Esophagus (tissue), 2 donors: ENCODE measurements around the gene CPLX3. TPM values are rescaled to one million over a fixed set of nuclear protein-coding genes. Genes with fewer than 3 reads are reported as not detected.

ENCODE experiments used
- H3K27ac ChIP-seq, 2 donors: one replicate each; pipeline ENCODE4 v1.5.1; 2013; ENCODE audit warnings: low read depth in 2 of 2, mild to moderate bottlenecking in 2 of 2, inconsistent platforms in 1 of 2, low read length in 1 of 2, moderate library complexity in 1 of 2
- H3K27me3 ChIP-seq, 2 donors: one replicate each; pipeline ENCODE4 v1.6.1; 2013; ENCODE audit warnings: low read length in 2 of 2, control low read depth in 1 of 2, mild to moderate bottlenecking in 1 of 2; ENCODE audit not compliant: insufficient read depth in 2 of 2, control insufficient read depth in 1 of 2
- H3K36me3 ChIP-seq, 2 donors: one replicate each; pipeline ENCODE4 v1.6.1; 2013; ENCODE audit warnings: low read length in 1 of 2; ENCODE audit not compliant: control insufficient read depth in 2 of 2, insufficient read depth in 2 of 2
- H3K4me1 ChIP-seq, 2 donors: one replicate each; pipeline ENCODE4 v1.6.1; 2013; ENCODE audit warnings: low read length in 1 of 2; ENCODE audit not compliant: control insufficient read depth in 2 of 2, insufficient read depth in 2 of 2
- H3K4me3 ChIP-seq, 2 donors: one replicate each; pipeline ENCODE4 v1.5.1; 2013; ENCODE audit warnings: low read length in 2 of 2, mild to moderate bottlenecking in 2 of 2, low read depth in 1 of 2, moderate library complexity in 1 of 2
- H3K9me3 ChIP-seq, 2 donors: one replicate each; pipeline ENCODE4 v1.6.1; 2013; ENCODE audit warnings: mild to moderate bottlenecking in 2 of 2, low read depth in 1 of 2, low read length in 1 of 2, moderate library complexity in 1 of 2; ENCODE audit not compliant: control insufficient read depth in 2 of 2, insufficient read depth in 1 of 2
- WGBS, 2 donors: extraction: QIAGEN DNeasy Blood & Tissue Kit; methylation state at CpG; one replicate each; pipeline ENCODE4 v1.1.7; 2013; 5-methylcytosine and 5-hydroxymethylcytosine counted together
- polyA plus RNA-seq, 2 donors: library from polyadenylated mRNA; stranded (reverse); fragments of 200-250 nt; gene quantifications; one replicate each; pipeline ENCODE4 v1.2.3, GENCODE V29; 2013
- donor health status: healthy with polysubstance abuse.
- donor health status: Bipolar disorder and iron deficiency.

The CPLX3 gene
- polyA plus RNA-seq, 2 donors, result 0.48 to 1.2 TPM

DNA sequence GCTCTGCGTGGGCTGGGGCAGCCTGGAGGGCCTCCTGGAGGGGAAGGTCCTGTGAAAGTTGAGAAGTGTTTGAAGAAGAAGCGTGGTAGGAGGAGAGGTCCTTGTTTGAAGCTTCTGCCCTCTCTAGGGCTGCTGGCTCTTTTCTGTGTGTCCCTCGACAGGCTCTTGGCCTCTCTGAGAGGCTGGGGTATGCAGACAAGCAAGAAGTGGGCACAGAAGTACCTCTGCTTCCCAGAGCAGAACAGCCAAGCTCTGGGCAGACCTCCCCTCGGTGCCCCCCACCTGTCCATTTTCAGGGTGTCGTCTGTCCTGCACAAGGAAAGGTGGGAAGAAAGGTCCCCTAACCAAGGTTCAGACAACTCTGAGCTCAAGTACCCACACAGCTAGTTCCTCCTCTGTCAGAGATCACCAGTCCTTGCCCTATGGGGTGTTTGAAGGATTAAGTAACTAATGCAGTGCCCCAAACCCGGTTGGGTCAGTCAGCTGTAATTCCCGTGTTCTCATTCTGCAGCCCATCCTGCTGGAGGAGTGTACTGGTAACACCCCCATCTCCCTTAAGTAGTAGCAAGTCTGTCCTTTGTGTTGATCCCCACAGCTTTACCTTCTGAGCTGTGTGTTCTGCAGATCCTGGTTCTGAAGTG, 38.3 kb upstream of the CPLX3 start:
- H3K36me3 ChIP-seq, result peaks cover 0 to 7% of the 10 kb centered on the region in 2 donors
- H3K4me3 ChIP-seq, result peak overlapping the region; percentile 45 to 51
- peak overlapping the region; percentile 90 to 96 for H3K27ac ChIP-seq
- no peaks in the 10 kb centered on the region for H3K27me3 ChIP-seq
- peaks cover 41 to 62% of the 10 kb centered on the region in 2 donors for H3K4me1 ChIP-seq
- H3K9me3 ChIP-seq, result no peaks in the 10 kb centered on the region
- 37 to 38% methylated on average over 7 of the region's 7 CpGs for WGBS, 2 donors

DNA sequence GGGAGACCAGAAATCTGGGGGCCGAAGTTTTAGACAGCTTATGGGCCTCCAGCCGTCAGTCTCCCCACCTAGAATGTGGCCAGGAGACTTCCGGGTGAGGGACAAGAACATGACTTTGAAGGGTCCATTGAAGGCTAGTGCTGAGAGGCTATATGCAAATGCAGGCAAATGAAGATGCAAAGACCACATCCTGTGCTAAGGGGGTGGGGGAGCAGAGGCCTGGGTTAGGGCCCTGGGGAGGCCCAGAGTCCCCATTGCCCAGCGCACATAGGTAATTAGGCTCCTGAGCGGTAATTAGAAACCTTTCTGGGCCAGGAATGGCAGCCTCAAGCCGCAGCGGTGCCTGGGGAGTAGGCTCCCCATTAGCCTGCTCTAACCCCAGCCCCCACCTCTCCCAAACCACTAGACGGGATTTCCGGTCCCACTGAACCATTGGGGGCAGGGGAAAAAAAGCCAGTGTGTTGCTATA, 37.7 kb upstream of the CPLX3 start:
- Histone ChIP-seq H3K27ac (peak overlapping the region; percentile 90 to 96), H3K4me3 (peak overlapping the region; percentile 45 to 51)

DNA sequence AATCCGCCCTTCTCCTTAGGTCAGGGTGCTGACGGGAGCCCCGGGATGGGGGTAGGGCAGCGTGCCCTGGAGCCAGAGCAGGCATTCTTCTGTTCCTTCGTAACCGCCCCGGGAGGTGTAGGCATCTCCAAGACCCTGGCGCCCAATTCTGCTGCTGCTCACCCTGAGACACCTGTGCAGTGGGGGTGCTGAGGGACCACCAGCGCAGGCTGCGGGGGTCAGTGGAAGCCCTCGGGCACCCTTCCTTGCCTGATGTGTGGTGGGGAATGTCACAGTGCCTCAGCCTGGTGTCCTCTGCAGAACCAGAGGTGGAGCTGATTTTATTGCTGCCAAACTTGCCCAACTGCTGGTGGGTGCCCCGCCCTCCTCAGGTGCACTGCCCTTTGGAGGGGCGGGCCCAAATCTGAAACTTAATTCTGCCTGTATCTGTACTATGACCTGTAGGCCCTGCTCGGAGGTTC, 37.2 kb upstream of the CPLX3 start:
- Histone ChIP-seq H3K9me3 (no peaks in the 10 kb centered on the region), H3K4me1 (peaks cover 40 to 56% of the 10 kb centered on the region in 2 donors), H3K27me3 (no peaks in the 10 kb centered on the region), H3K4me3 (peak overlapping the region; percentile 45 to 51), H3K27ac (peak overlapping the region; percentile 90 to 96), H3K36me3 (peaks cover 0 to 7% of the 10 kb centered on the region in 2 donors)
- 32 to 34% methylated on average over 13 to 14 of the region's 14 CpGs for WGBS, 2 donors

More for the DNA sequence above, 37.7 kb upstream of the CPLX3 start:
- 48 to 54% methylated on average over 9 of the region's 9 CpGs for WGBS, 2 donors
- no peaks in the 10 kb centered on the region for H3K27me3 ChIP-seq
- H3K4me1 ChIP-seq, result peaks cover 43 to 60% of the 10 kb centered on the region in 2 donors
- H3K36me3 ChIP-seq, result peaks cover 0 to 7% of the 10 kb centered on the region in 2 donors
- H3K9me3 ChIP-seq, result no peaks in the 10 kb centered on the region

DNA sequence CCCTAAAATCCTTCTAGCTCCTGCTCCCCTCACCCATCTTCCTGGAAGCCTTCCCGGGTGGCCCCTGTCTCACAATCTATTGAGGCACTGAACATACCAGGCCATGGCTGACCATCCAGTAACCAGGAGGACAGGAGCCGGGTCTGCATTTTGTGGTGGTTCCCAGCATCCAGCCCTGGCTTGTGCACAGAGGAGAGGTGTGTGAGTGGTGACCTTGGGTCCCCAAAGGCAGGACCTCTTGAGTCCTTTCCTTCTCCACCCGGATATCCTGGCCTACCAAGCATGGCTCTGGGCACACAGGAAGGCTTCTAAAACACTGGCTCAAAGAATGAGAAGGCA, 36.7 kb upstream of the CPLX3 start:
- H3K9me3 ChIP-seq, result no peaks in the 10 kb centered on the region
- H3K4me1 ChIP-seq, result peaks cover 43 to 61% of the 10 kb centered on the region in 2 donors
- H3K27ac ChIP-seq, result peak overlapping the region; percentile 90 to 96
- peak overlapping the region in 1 of 2 donors; percentile 45 for H3K4me3 ChIP-seq
- 31 to 40% methylated on average over 3 of the region's 3 CpGs for WGBS, 2 donors
- H3K36me3 ChIP-seq, result peaks cover 0 to 9% of the 10 kb centered on the region in 2 donors
- H3K27me3 ChIP-seq, result no peaks in the 10 kb centered on the region

DNA sequence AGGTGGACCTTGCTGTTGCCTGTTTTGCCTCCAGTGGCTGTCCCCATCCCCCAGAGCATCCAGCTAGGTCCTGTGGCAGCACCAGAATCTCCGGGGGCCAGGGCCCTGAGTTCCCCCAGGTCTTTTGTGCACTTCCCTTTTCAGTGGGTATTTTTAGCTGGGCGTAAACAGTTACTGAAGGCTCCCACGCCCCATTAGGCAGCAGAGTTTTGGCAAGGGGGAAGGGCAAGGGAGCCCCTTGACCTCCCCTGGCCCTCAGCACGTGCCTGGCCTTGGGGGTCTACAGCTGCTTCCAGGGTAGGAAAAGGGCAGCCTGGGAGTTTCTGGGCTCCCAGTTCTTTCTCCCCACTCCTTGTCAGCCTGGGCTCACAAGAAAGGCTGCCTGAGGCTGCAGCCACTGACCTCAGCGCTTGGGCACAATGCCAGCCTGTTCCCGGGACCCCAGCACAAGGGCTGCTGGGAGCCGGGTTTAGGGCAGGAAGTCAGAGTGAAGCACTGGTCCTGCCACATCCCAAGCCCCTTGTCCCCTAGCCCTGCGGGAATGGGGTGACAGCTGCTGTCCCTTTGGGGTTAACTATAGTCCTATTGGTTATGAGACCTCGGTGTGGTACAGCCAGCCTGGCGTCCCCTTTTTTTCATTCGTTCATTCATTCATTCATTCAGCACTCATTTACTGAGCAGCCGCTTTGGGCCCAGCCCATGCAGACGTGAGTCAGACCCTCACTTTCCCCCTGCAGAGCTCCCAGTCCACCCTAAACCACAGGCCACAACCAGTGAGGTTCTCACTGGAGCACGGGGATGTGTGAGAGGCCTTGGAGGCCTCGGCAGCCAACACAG, 36.1 kb upstream of the CPLX3 start:
- WGBS, 2 donors, result 35 to 43% methylated on average over 15 of the region's 15 CpGs
- peak overlapping the region in 1 of 2 donors; percentile 7 for H3K4me3 ChIP-seq
- H3K4me1 ChIP-seq, result peaks cover 40 to 62% of the 10 kb centered on the region in 2 donors
- peaks cover 0 to 9% of the 10 kb centered on the region in 2 donors for H3K36me3 ChIP-seq
- H3K27me3 ChIP-seq, result no peaks in the 10 kb centered on the region
- no peaks in the 10 kb centered on the region for H3K9me3 ChIP-seq
- peak overlapping the region; percentile 90 to 96 for H3K27ac ChIP-seq

DNA sequence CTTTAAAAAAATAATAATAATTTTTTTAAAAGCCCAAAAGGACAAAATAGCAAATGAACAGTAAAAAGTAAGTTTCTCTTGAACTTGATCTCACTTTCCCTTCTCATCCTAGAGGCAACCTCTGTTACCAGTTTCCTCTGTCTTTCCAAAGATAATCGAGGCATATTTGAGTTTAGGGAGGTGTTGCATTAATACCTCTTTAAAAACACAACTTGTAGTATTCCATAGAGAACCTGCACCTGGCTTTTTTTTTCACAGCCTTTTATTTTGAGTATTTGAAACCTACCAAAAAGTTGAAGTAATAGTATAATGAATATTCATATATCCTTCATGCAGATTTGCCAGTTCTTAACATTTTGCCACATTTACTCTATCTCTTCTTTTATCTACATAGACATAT, 35.4 kb upstream of the CPLX3 start:
- peaks cover 40 to 57% of the 10 kb centered on the region in 2 donors for H3K4me1 ChIP-seq
- peaks cover 0 to 9% of the 10 kb centered on the region in 2 donors for H3K36me3 ChIP-seq
- H3K9me3 ChIP-seq, result no peaks in the 10 kb centered on the region
- WGBS, 2 donors, result 31 to 45% methylated on average over 1 of the region's 1 CpG
- H3K27me3 ChIP-seq, result no peaks in the 10 kb centered on the region
- no peak overlapping the region for H3K4me3 ChIP-seq
- no peak overlapping the region for H3K27ac ChIP-seq

DNA sequence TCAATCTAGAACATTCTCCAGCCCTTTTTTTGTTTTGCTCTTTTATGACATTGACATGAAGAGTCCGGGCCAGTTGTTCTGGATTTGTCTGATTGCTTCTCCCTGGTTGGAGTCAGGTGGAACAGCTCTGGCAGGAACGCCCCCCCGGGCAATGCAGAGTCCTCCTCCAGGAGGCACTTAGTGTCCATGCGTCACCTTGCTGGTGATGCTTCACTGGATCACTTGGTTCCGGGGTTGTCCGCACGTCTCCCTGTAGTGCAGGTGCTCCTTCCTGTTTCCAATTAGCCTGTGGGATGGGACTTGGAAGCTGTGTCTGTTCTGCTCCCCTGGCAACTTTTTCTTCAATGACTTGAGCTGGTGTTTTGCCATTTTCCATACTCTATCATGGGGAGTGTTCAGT, 34.8 kb upstream of the CPLX3 start:
- no peaks in the 10 kb centered on the region for H3K27me3 ChIP-seq
- peaks cover 37 to 52% of the 10 kb centered on the region in 2 donors for H3K4me1 ChIP-seq
- H3K9me3 ChIP-seq, result no peaks in the 10 kb centered on the region
- peaks cover 0 to 9% of the 10 kb centered on the region in 2 donors for H3K36me3 ChIP-seq
- peak overlapping the region; percentile 25 to 82 for H3K27ac ChIP-seq
- WGBS, 2 donors, result 65 to 75% methylated on average over 7 of the region's 7 CpGs
- no peak overlapping the region for H3K4me3 ChIP-seq

DNA sequence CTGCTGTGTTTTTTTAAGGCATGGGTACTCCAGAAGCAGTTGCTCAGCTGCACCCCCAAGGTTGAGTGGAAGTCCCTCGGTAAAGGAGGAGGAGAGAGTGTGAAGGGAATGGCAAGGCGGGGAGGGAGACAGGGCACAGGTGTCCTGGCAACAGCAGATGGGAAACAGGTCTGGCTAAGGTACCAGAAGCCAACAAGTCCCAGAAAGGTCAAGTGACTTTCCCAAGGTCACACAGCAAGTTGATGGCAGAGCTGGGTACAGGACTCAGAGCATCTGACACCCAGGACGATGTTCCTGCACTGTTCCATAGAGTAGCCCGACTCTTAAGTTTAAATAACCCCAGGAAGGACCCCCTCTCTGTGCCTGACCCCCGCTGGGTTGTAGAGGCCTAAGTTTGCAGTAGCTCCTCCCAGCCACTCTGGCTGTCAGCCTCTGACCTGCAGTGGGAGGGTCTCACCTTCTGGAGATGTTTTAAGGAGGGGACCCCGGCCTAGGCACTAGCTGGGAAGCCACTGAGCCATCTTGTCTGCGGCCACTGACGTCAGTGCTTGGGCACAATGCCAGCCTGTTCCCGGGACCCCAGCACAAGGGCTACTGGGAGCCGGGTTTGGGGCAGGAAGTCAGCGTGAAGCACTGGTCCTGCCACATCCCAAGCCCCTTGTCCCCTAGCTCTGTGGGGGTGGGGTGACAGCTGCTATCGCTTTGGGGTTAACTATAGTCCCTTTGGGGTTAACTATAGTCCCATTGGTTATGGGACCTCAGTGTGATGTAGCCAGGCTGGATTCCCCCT, 34.0 kb upstream of the CPLX3 start:
- Histone ChIP-seq H3K9me3 (no peaks in the 10 kb centered on the region), H3K27ac (peak overlapping the region; percentile 82), H3K36me3 (peaks cover 0 to 9% of the 10 kb centered on the region in 2 donors), H3K4me3 (no peak overlapping the region), H3K27me3 (no peaks in the 10 kb centered on the region), H3K4me1 (peaks cover 34 to 47% of the 10 kb centered on the region in 2 donors)
- WGBS, 2 donors, result 67 to 69% methylated on average over 12 of the region's 12 CpGs
